H9 (cell line): Measurements from ENCODE around the gene NRG2. TPM values are rescaled to one million over a fixed set of nuclear protein-coding genes. Genes with fewer than 3 reads are reported as not detected.

ENCODE experiments used
- DNase-seq: peaks from one replicate; pipeline ENCODE4 v3.0.0-alpha.2; 2017
- H2AFZ ChIP-seq: one replicate; pipeline ENCODE4 v1.6.1; 2013; ENCODE audit warnings: mild to moderate bottlenecking, low read length, control low read depth, moderate library complexity
- H2AK5ac ChIP-seq: 2 replicates; pipeline ENCODE4 v1.6.1; 2013; ENCODE audit warnings: low read length, control low read depth, mixed read lengths; ENCODE audit not compliant: insufficient read length
- H2BK120ac ChIP-seq: one replicate; pipeline ENCODE4 v1.6.1; 2013; ENCODE audit warnings: low read depth, mild to moderate bottlenecking, low read length, control low read depth, inconsistent platforms; ENCODE audit not compliant: poor library complexity, severe bottlenecking
- H2BK12ac ChIP-seq: 2 replicates; pipeline ENCODE4 v1.6.1; 2013; ENCODE audit warnings: low read length, control low read depth, mixed read lengths, low read depth; ENCODE audit not compliant: insufficient read length
- H2BK15ac ChIP-seq: 2 replicates; pipeline ENCODE4 v1.6.1; 2013; ENCODE audit warnings: low read depth, low read length, control low read depth
- H2BK20ac ChIP-seq: one replicate; pipeline ENCODE4 v1.6.1; 2013; ENCODE audit warnings: low read depth, mild to moderate bottlenecking, low read length, control low read depth, inconsistent platforms; ENCODE audit not compliant: poor library complexity, severe bottlenecking
- H2BK5ac ChIP-seq: 2 replicates; pipeline ENCODE4 v1.6.1; 2013; ENCODE audit warnings: low read length, control low read depth, mixed read lengths; ENCODE audit not compliant: insufficient read length
- H3K14ac ChIP-seq: 2 replicates; pipeline ENCODE4 v1.6.1; 2013; ENCODE audit warnings: low read length, control low read depth; ENCODE audit not compliant: insufficient read depth
- H3K18ac ChIP-seq: 2 replicates; pipeline ENCODE4 v1.6.1; 2013; ENCODE audit warnings: low read depth, mild to moderate bottlenecking, mixed read lengths, low read length, control low read depth; ENCODE audit not compliant: insufficient read length
- H3K23ac ChIP-seq: 2 replicates; pipeline ENCODE4 v1.6.1; 2013; ENCODE audit warnings: low read length, control low read depth, mixed read lengths, low read depth; ENCODE audit not compliant: insufficient read length
- H3K23me2 ChIP-seq: 2 replicates; pipeline ENCODE4 v1.6.1; 2013; ENCODE audit warnings: low read depth, mild to moderate bottlenecking, mixed read lengths, low read length, control low read depth; ENCODE audit not compliant: insufficient read length, poor library complexity, severe bottlenecking
- H3K27ac ChIP-seq: 2 replicates; pipeline ENCODE4 v1.5.1; 2013; ENCODE audit warnings: low read length, control low read depth, mixed read lengths, low read depth; ENCODE audit not compliant: insufficient read length
- H3K27me3 ChIP-seq: 2 replicates; pipeline ENCODE4 v1.6.1; 2013; ENCODE audit warnings: low read length, control low read depth, inconsistent platforms; ENCODE audit not compliant: insufficient read depth
- H3K4ac ChIP-seq: 2 replicates; pipeline ENCODE4 v1.6.1; 2013; ENCODE audit warnings: low read depth, mild to moderate bottlenecking, control low read depth, inconsistent platforms, low read length, moderate library complexity
- H3K4me1 ChIP-seq: 2 replicates; pipeline ENCODE4 v1.6.1; 2013; ENCODE audit warnings: low read length, control low read depth, inconsistent platforms; ENCODE audit not compliant: insufficient read depth
- H3K4me2 ChIP-seq: 2 replicates; pipeline ENCODE4 v1.6.1; 2013; ENCODE audit warnings: low read length, control low read depth, mixed read lengths; ENCODE audit not compliant: insufficient read length, insufficient read depth
- H3K56ac ChIP-seq: 2 replicates; pipeline ENCODE4 v1.6.1; 2013; ENCODE audit warnings: low read depth, mild to moderate bottlenecking, mixed read lengths, low read length, control low read depth; ENCODE audit not compliant: insufficient read length
- H3K79me1 ChIP-seq: 2 replicates; pipeline ENCODE4 v1.6.1; 2013; ENCODE audit warnings: low read depth, mild to moderate bottlenecking, moderate library complexity, low read length, control low read depth, inconsistent platforms; ENCODE audit not compliant: insufficient read depth, poor library complexity, severe bottlenecking
- H3K79me2 ChIP-seq: 2 replicates; pipeline ENCODE4 v1.6.1; 2013; ENCODE audit warnings: low read length, control low read depth, inconsistent platforms; ENCODE audit not compliant: insufficient read depth
- H3K9ac ChIP-seq: 2 replicates; pipeline ENCODE4 v1.6.1; 2013; ENCODE audit warnings: low read length, control low read depth, mixed read lengths; ENCODE audit not compliant: insufficient read length; ENCODE audit errors: extremely low read depth
- H3K9me3 ChIP-seq: one replicate; pipeline ENCODE4 v1.6.1; 2013; ENCODE audit warnings: low read depth, low read length, inconsistent platforms; ENCODE audit not compliant: control insufficient read depth
- H3T11ph ChIP-seq: one replicate; pipeline ENCODE4 v1.6.1; 2013; ENCODE audit warnings: mild to moderate bottlenecking, low read length, control low read depth, inconsistent platforms
- H4K20me1 ChIP-seq: one replicate; pipeline ENCODE4 v1.6.1; 2013; ENCODE audit not compliant: control insufficient read depth, insufficient read length, insufficient read depth
- H4K5ac ChIP-seq: 2 replicates; pipeline ENCODE4 v1.6.1; 2013; ENCODE audit warnings: low read depth, mild to moderate bottlenecking, mixed read lengths, low read length, control low read depth; ENCODE audit not compliant: insufficient read length
- H4K8ac ChIP-seq: replicated peaks from 2 replicates; pipeline ENCODE4 v1.6.1; 2013; ENCODE audit warnings: low read length, control low read depth, mixed read lengths, low read depth; ENCODE audit not compliant: insufficient read length
- H4K91ac ChIP-seq: 2 replicates; pipeline ENCODE4 v1.6.1; 2013; ENCODE audit warnings: low read depth, mild to moderate bottlenecking, moderate library complexity, mixed read lengths, low read length, control low read depth; ENCODE audit not compliant: insufficient read length
- H3K27ac Mint-ChIP-seq, 3 experiments: 2 replicates in 2 of 3; 3 replicates in 1 of 3; pipeline ENCODE4 v1.8.0; 2020 to 2021; ENCODE audit warnings: mixed read lengths in 3 of 3, mild to moderate bottlenecking in 1 of 3, moderate library complexity in 1 of 3
- H3K27me3 Mint-ChIP-seq: 2 replicates; pipeline ENCODE4 v1.8.0; 2021; ENCODE audit warnings: low read depth, mild to moderate bottlenecking, moderate library complexity, mixed read lengths
- H3K36me3 Mint-ChIP-seq, 3 experiments: 2 replicates in 2 of 3; 3 replicates in 1 of 3; pipeline ENCODE4 v1.8.0; 2020 to 2021; ENCODE audit warnings: low read depth in 3 of 3, mixed read lengths in 3 of 3; ENCODE audit not compliant: insufficient read depth in 1 of 3
- H3K4me1 Mint-ChIP-seq, 2 experiments: 2 replicates each; pipeline ENCODE4 v1.8.0; 2020; ENCODE audit warnings: mixed read lengths in 2 of 2
- H3K4me3 Mint-ChIP-seq, 2 experiments: 2 replicates in 1 of 2; 3 replicates in 1 of 2; pipeline ENCODE4 v1.8.0; 2020 to 2021; ENCODE audit warnings: mild to moderate bottlenecking in 2 of 2, mixed read lengths in 2 of 2, moderate library complexity in 1 of 2
- H3K9me3 Mint-ChIP-seq, 2 experiments: 2 replicates in 1 of 2; 3 replicates in 1 of 2; pipeline ENCODE4 v1.8.0; 2020; ENCODE audit warnings: mild to moderate bottlenecking in 2 of 2, mixed read lengths in 2 of 2, moderate library complexity in 1 of 2
- WGBS: extraction: QIAGEN DNeasy Blood & Tissue Kit; methylation state at CpG from one replicate; pipeline ENCODE4 v1.1.7; 2013; ENCODE audit warnings: missing lambda C conversion rate, low lambda C conversion rate, mixed read lengths; ENCODE audit not compliant: insufficient read length; ENCODE audit errors: extremely low coverage; 5-methylcytosine and 5-hydroxymethylcytosine counted together
- total RNA-seq: library from RNA; stranded (reverse); gene quantifications from 2 replicates; pipeline ENCODE4 v1.2.1, GENCODE V29; 2021
- TF ChIP-seq, protein P1 (sequence below): fragments of 200-600 bp; sonication (generic); conservative IDR thresholded peaks from 3 replicates; pipeline ENCODE4 v1.8.0; 2021; ENCODE audit warnings: antibody characterized with exemption, mild to moderate bottlenecking

The NRG2 gene
- total RNA-seq, 1 experiment from 2014 or later = not detected

DNA sequence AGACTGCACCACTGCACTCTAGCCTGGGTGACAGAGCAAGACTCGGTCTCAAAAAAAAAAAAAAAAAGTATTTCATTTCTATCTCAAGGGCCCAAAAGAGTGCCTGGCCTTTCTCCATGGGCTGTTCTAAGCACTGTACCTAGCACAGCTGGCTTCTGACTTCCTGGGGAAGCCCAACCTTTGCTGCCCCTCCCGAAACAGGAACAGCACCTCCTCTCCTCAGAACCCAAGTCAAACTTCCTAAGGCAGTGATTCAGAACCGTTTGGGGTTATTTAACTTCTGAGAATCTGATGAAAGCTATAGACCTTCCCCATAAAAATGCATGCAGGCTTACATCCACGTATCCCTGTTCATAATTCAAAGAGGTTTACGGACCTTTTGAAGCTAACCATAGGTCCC lies 57.8 kb downstream of the NRG2 start:
- Histone ChIP-seq H3K23ac (no peak overlapping the region), H3K79me2 (no peaks in the 10 kb centered on the region), H2BK5ac (no peak overlapping the region), H3K18ac (no peak overlapping the region), H3K27ac (no peak overlapping the region), H2AFZ (no peak overlapping the region), H2BK15ac (no peak overlapping the region), H4K8ac (no peak overlapping the region), H2AK5ac (no peak overlapping the region), H3K4ac (no peak overlapping the region), H4K5ac (no peak overlapping the region), H3K56ac (no peak overlapping the region), H3K27me3 (no peaks in the 10 kb centered on the region), H3K79me1 (no peaks in the 10 kb centered on the region), H2BK12ac (no peak overlapping the region), H3K23me2 (no peaks in the 10 kb centered on the region), H2BK120ac (no peak overlapping the region), H3K14ac (no peak overlapping the region), H2BK20ac (no peak overlapping the region), H3K9me3 (no peaks in the 10 kb centered on the region), H3K4me1 (no peaks in the 10 kb centered on the region), H4K91ac (no peak overlapping the region), H4K20me1 (peaks cover 4% of the 10 kb centered on the region), H3T11ph (no peak overlapping the region), H3K9ac (no peak overlapping the region), H3K4me2 (no peak overlapping the region)
- DNase-seq = no peak
- WGBS = no CpG with 5 or more reads among the region's 5 CpGs
- Mint-ChIP-seq H3K27me3 (peaks cover 37% of the 10 kb centered on the region), H3K27ac (no peak overlapping the region), H3K9me3 (no peaks in the 10 kb centered on the region), H3K4me3 (no peak overlapping the region), H3K36me3 (no peaks in the 10 kb centered on the region), H3K4me1 (peaks cover 12 to 13% of the 10 kb centered on the region in 2 experiments)
- TF ChIP-seq, protein P1, sequence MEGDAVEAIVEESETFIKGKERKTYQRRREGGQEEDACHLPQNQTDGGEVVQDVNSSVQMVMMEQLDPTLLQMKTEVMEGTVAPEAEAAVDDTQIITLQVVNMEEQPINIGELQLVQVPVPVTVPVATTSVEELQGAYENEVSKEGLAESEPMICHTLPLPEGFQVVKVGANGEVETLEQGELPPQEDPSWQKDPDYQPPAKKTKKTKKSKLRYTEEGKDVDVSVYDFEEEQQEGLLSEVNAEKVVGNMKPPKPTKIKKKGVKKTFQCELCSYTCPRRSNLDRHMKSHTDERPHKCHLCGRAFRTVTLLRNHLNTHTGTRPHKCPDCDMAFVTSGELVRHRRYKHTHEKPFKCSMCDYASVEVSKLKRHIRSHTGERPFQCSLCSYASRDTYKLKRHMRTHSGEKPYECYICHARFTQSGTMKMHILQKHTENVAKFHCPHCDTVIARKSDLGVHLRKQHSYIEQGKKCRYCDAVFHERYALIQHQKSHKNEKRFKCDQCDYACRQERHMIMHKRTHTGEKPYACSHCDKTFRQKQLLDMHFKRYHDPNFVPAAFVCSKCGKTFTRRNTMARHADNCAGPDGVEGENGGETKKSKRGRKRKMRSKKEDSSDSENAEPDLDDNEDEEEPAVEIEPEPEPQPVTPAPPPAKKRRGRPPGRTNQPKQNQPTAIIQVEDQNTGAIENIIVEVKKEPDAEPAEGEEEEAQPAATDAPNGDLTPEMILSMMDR = no peak
